ENCODE results near the gene ADCK2.

GRCh38 chr7:140653319-140654108 lies 19.2 kb upstream of the ADCK2 start:
- no peak for TF ChIP-seq POLR2A (IDR thresholded peaks at IDR 0.05; ENCODE audit: low read depth, low read length)
- no peak for TF ChIP-seq E2F8 (IDR thresholded peaks at IDR 0.05; ENCODE audit: low read depth, partially characterized antibody)
- no peak for TF ChIP-seq ELK1 (IDR thresholded peaks at IDR 0.05; ENCODE audit: low read depth, low read length)
- TF ChIP-seq BHLHE40 (IDR thresholded peaks at IDR 0.05; ENCODE audit: borderline replicate concordance in 1 of 2, low read depth in 2 of 2, low read length in 1 of 2): no peak

Data from GM12878 (cell line).